ENCODE measurements around the gene CBR4. TPM values are rescaled to one million over a fixed set of nuclear protein-coding genes. Genes with fewer than 3 reads are reported as not detected.
"Not testable (repeated sequence)": the region's sequence is repeated elsewhere in the genome, so short reads cannot be mapped to it uniquely, and the experiment has no call there.

Gene CBR4
- total and polyA plus RNA-seq, 7 donors, result 8.4 to 23.9 (median 16.4) TPM

DNA sequence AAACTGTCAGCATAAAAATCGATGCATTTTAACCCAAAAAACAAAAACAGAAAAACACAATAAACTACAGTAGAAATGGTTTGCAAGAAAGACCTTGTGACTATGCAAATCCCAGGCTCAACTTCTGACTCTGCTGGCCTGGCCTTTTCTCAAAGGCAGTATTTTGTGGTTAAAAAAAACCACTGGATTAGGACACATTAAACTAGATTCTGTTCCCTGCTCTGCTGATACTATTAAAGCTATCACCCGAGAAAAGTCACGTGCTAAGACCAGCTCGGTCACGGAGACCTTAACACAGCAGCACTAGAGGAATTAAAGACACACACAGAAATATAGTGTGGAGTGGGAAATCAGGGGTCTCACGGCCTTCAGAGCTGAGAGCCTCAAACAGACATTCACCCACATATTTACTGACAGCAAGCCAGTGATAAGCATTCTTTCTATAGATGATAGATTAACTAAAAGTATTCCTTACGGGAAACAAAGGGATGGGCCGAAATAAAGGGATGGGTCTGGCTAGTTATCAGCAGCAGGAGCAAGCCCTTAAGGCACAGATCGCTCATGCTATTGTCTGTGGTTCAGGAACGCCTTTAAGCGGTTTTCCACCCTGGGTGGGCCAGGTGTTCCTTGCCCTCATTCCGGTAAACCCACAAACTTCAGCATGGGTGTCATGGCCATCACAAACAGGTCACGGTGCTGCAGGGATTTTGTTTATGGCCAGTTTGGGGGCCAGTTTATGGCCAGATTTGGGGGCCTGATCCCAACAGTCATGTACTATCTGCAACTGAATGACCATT lies 16.1 kb downstream of the CBR4 start:
- 86 to 88% methylated on average over 13 of the region's 13 CpGs for WGBS, 2 donors
- intact Hi-C loops (cut with DNase I), result no loop called here
- Histone ChIP-seq H3K36me3 (peaks cover 0 to 32% (median 6%) of the 10 kb centered on the region in 4 donors), H3K4me1 (no peaks in the 10 kb centered on the region), H3K9me3 (no peaks in the 10 kb centered on the region), H3K27me3 (no peaks in the 10 kb centered on the region), H3K4me3 (no peak overlapping the region), H3K27ac (no peak overlapping the region)
- DNase-seq, result no peak
- TF ChIP-seq POLR2AphosphoS5 (IDR thresholded peaks at IDR 0.05) (no peak), EP300 (IDR thresholded peaks at IDR 0.05) (no peak), POLR2A (IDR thresholded peaks at IDR 0.05) (no peak)
- TF ChIP-seq, protein P1, sequence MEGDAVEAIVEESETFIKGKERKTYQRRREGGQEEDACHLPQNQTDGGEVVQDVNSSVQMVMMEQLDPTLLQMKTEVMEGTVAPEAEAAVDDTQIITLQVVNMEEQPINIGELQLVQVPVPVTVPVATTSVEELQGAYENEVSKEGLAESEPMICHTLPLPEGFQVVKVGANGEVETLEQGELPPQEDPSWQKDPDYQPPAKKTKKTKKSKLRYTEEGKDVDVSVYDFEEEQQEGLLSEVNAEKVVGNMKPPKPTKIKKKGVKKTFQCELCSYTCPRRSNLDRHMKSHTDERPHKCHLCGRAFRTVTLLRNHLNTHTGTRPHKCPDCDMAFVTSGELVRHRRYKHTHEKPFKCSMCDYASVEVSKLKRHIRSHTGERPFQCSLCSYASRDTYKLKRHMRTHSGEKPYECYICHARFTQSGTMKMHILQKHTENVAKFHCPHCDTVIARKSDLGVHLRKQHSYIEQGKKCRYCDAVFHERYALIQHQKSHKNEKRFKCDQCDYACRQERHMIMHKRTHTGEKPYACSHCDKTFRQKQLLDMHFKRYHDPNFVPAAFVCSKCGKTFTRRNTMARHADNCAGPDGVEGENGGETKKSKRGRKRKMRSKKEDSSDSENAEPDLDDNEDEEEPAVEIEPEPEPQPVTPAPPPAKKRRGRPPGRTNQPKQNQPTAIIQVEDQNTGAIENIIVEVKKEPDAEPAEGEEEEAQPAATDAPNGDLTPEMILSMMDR (IDR thresholded peaks at IDR 0.05), result no peak

DNA sequence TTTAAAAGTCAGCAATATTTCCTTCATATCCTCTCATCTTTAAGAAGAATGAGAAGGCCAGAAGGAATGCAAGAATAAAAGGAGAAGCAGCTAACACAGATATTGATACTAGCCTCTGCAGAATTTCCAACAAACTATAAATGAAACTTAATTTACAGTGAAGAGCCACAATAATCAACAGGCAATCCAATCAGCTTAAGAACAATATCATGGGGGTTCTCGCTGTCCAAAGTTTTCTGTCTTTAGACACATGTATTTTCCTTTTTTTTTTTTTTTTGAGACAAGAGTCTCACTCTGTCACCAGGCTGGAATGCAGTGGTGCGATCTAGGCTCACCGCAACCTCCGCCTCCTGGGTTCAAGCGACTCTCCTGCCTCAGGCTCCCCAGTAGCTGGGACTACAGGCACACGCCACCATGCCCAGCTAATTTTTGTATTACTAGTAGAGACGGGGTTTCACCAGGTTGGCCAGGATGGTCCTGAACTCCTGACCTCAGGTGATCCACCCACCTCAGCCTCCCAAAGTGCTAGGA lies 17.0 kb downstream of the CBR4 start:
- H3K4me1 ChIP-seq; H3K27ac ChIP-seq; intact Hi-C loops (cut with DNase I); H3K9me3 ChIP-seq; DNase-seq; H3K27me3 ChIP-seq; H3K4me3 ChIP-seq: not testable (repeated sequence)
- peaks cover 0 to 26% (median 6%) of the 10 kb centered on the region in 4 donors for H3K36me3 ChIP-seq
- 97% methylated on average over 7 of the region's 7 CpGs for WGBS, 2 donors

DNA sequence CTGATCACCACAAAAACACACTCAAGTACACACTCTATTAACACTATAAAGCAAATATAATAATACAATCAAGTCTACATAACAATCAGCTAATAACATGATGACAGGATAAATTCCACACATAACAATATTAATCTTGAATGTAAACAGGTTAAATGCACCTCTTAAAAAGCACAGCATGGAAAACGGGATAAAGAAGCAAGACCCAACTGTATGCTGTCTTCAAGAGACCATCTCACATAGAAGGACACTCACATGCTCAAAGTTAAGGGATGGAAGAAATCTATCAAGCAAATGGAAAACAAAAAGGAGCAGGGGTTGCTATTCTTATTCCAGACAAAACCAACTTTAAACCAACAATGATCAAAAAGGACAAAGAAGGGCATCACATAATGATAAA lies 28.1 kb downstream of the CBR4 start:
- DNase-seq, result no peak
- Histone ChIP-seq H3K27me3 (no peaks in the 10 kb centered on the region), H3K27ac (no peak overlapping the region), H3K4me3 (no peak overlapping the region), H3K4me1 (no peaks in the 10 kb centered on the region), H3K36me3 (peaks cover 0 to 39% (median 6%) of the 10 kb centered on the region in 4 donors), H3K9me3 (peaks cover 0 to 7% (median 2%) of the 10 kb centered on the region in 4 donors)
- WGBS, 2 donors, result 92 to 95% methylated on average over 1 of the region's 1 CpG
- TF ChIP-seq POLR2A (IDR thresholded peaks at IDR 0.05) (no peak), POLR2AphosphoS5 (IDR thresholded peaks at IDR 0.05) (no peak), EP300 (IDR thresholded peaks at IDR 0.05) (no peak)
- TF ChIP-seq, protein P1 (IDR thresholded peaks at IDR 0.05), result no peak
- intact Hi-C loops (cut with DNase I), result no loop called here

DNA sequence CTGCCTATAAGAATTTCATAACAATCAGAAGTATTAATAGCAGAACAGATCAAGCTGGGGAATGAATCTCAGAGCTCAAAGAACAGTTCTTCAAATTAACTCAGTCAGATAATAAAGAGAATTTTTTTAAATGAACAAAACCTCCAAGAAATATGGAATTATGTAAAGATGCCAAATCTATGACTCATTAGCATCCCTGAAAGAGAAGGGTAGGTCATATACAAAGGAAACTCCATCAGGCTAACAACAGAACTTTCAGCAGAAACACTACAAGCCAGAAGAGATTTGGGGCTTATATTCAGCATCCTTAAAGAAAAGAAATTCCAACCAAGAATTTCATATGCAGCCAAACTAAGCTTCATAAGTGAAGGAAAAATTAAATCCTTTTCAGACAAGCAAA lies 28.6 kb downstream of the CBR4 start:
- Histone ChIP-seq H3K27me3 (no peaks in the 10 kb centered on the region), H3K36me3 (peaks cover 0 to 39% (median 8%) of the 10 kb centered on the region in 4 donors), H3K4me1 (no peaks in the 10 kb centered on the region), H3K9me3 (peaks cover 0 to 7% (median 3%) of the 10 kb centered on the region in 4 donors), H3K27ac (no peak overlapping the region), H3K4me3 (no peak overlapping the region)
- intact Hi-C loops (cut with DNase I), result no loop called here
- DNase-seq, result no peak
- no peak for TF ChIP-seq POLR2AphosphoS5 (IDR thresholded peaks at IDR 0.05)

DNA sequence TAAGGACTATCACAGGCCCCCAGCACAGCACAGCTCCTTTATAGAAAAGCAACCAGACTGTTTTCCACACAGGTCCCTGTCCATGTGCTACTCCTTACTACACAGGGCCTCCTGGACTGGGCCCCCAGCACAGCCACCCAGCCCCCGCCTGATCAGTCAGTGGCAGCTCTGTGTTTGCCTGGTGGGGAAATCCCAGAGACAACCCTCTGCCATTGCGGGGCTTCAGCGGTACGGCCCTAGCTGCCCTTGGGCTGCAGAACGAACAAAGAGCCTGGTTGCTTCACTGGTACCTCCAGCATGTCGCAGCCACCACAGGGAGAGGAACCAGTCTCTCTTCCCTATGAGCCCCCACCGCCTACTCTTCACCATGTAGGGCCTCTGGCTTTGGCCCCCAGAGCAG lies 30.7 kb downstream of the CBR4 start:
- intact Hi-C loops (cut with DNase I), result no loop called here
- WGBS, 2 donors, result 92% methylated on average over 7 of the region's 7 CpGs

DNA sequence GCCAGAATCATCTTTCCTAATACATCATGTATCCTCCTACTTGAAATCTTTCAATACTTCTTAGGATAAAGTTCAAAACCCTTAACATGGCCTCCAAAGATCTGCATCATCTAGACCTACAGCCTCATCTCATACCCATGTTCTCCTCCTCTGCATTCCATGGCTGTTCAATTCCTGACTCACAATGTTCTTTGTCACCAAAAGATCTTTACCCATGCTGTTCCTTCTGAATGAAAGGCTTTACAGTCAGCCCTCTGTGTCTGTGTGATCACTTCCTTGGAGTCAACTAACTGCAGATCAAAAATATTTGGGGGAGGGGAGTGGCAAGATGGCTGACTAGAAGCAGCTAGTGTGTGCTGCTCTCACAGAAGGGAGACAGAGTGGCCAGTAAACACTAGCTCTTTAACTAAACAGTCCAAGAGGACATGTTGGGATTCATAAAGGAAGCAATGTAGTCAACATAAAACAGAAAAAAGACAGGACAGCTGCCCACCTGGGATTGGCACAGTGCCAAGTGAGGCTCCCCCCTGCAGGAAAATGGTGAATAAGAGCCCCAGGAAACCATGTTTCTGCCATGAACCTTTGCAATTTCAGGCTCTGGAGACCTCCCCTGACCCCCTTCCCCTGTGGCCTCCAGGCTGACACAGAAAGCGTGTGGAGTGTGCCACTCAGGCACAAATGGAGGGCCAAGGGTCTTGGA lies 31.9 kb downstream of the CBR4 start:
- no peak overlapping the region for H3K27ac ChIP-seq
- no peaks in the 10 kb centered on the region for H3K27me3 ChIP-seq
- TF ChIP-seq POLR2A (IDR thresholded peaks at IDR 0.05), result no peak
- TF ChIP-seq, protein P1 (IDR thresholded peaks at IDR 0.05), result no peak
- no peak for TF ChIP-seq EP300 (IDR thresholded peaks at IDR 0.05)
- no peak for TF ChIP-seq POLR2AphosphoS5 (IDR thresholded peaks at IDR 0.05)
- DNase-seq, result no peak
- peaks cover 0 to 38% (median 13%) of the 10 kb centered on the region in 4 donors for H3K36me3 ChIP-seq
- no peaks in the 10 kb centered on the region for H3K4me1 ChIP-seq
- WGBS, 2 donors, result 93 to 100% methylated on average over 1 of the region's 1 CpG
- peaks cover 0 to 19% (median 3%) of the 10 kb centered on the region in 4 donors for H3K9me3 ChIP-seq
- intact Hi-C loops (cut with DNase I), result no loop called here
- no peak overlapping the region for H3K4me3 ChIP-seq

More for the DNA sequence above, 30.7 kb downstream of the CBR4 start:
- Histone ChIP-seq H3K4me1 (no peaks in the 10 kb centered on the region), H3K27ac (no peak overlapping the region), H3K36me3 (peaks cover 0 to 38% (median 13%) of the 10 kb centered on the region in 4 donors), H3K27me3 (no peaks in the 10 kb centered on the region), H3K9me3 (peaks cover 0 to 19% (median 3%) of the 10 kb centered on the region in 4 donors), H3K4me3 (no peak overlapping the region)
- no peak for TF ChIP-seq POLR2A (IDR thresholded peaks at IDR 0.05)
- no peak for DNase-seq

Measured in sigmoid colon (tissue), 7 donors.